Neutrophil (primary cell): ENCODE measurements around the gene UNC13C.

Source experiments
- H3K27ac ChIP-seq: fragments of 200-600 bp; sonication (generic); 2 replicates; pipeline ENCODE4 v1.5.1; 2016; ENCODE audit warnings: mild to moderate bottlenecking, moderate library complexity
- H3K27me3 ChIP-seq: fragments of 200-600 bp; sonication (generic); 2 replicates; pipeline ENCODE4 v1.6.0; 2016; ENCODE audit warnings: mild to moderate bottlenecking
- H3K36me3 ChIP-seq: fragments of 200-600 bp; sonication (generic); 2 replicates; pipeline ENCODE4 v1.5.1; 2017
- H3K4me1 ChIP-seq, 2 experiments: fragments of 200-600 bp in 1 of 2; sonication (generic) in 1 of 2; 1 replicate in 1 of 2; 2 replicates in 1 of 2; pipeline versions ENCODE4 v1.5.1 to v1.6.1; 2013 to 2016; ENCODE audit warnings: low read depth in 1 of 2, low read length in 1 of 2, mild to moderate bottlenecking in 1 of 2, moderate library complexity in 1 of 2; ENCODE audit not compliant: control insufficient read depth in 1 of 2, insufficient read depth in 1 of 2
- H3K4me3 ChIP-seq, 2 experiments: fragments of 200-600 bp in 1 of 2; sonication (generic) in 1 of 2; 1 replicate in 1 of 2; 2 replicates in 1 of 2; pipeline ENCODE4 v1.5.1; 2013 to 2016; ENCODE audit warnings: low read depth in 1 of 2, low read length in 1 of 2, mild to moderate bottlenecking in 1 of 2, moderate library complexity in 1 of 2
- H3K9me3 ChIP-seq: fragments of 200-600 bp; sonication (generic); 2 replicates; pipeline ENCODE4 v1.5.1; 2016
- TF ChIP-seq, protein P1 (sequence below): fragments of 200-600 bp; sonication (generic); IDR thresholded peaks from 2 replicates; pipeline ENCODE4 v1.5.1; 2016; ENCODE audit warnings: antibody characterized with exemption

Gene UNC13C

GRCh38 chr15:54519577-54519976, 541.3 kb downstream of the UNC13C start:
- Histone ChIP-seq H3K4me1 (no peaks in the 10 kb centered on the region), H3K36me3 (no peaks in the 10 kb centered on the region), H3K9me3 (no peaks in the 10 kb centered on the region), H3K4me3 (no peak overlapping the region), H3K27me3 (no peaks in the 10 kb centered on the region), H3K27ac (no peak overlapping the region)
- TF ChIP-seq, protein P1, sequence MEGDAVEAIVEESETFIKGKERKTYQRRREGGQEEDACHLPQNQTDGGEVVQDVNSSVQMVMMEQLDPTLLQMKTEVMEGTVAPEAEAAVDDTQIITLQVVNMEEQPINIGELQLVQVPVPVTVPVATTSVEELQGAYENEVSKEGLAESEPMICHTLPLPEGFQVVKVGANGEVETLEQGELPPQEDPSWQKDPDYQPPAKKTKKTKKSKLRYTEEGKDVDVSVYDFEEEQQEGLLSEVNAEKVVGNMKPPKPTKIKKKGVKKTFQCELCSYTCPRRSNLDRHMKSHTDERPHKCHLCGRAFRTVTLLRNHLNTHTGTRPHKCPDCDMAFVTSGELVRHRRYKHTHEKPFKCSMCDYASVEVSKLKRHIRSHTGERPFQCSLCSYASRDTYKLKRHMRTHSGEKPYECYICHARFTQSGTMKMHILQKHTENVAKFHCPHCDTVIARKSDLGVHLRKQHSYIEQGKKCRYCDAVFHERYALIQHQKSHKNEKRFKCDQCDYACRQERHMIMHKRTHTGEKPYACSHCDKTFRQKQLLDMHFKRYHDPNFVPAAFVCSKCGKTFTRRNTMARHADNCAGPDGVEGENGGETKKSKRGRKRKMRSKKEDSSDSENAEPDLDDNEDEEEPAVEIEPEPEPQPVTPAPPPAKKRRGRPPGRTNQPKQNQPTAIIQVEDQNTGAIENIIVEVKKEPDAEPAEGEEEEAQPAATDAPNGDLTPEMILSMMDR, result no peak

GRCh38 chr15:54520616-54521015, 542.4 kb downstream of the UNC13C start:
- no peak overlapping the region for H3K4me3 ChIP-seq
- H3K9me3 ChIP-seq, result no peaks in the 10 kb centered on the region
- no peaks in the 10 kb centered on the region for H3K4me1 ChIP-seq
- TF ChIP-seq, protein P1, result no peak
- H3K27me3 ChIP-seq, result no peaks in the 10 kb centered on the region
- no peak overlapping the region for H3K27ac ChIP-seq
- no peaks in the 10 kb centered on the region for H3K36me3 ChIP-seq

- H3K4me3 ChIP-seq, result no peak overlapping the region
- no peaks in the 10 kb centered on the region for H3K4me1 ChIP-seq
- no peaks in the 10 kb centered on the region for H3K9me3 ChIP-seq
- TF ChIP-seq, protein P1, result no peak
- H3K27me3 ChIP-seq, result no peaks in the 10 kb centered on the region
- no peaks in the 10 kb centered on the region for H3K36me3 ChIP-seq
- H3K27ac ChIP-seq, result no peak overlapping the region
Observed at GRCh38 chr15:54521206-54521605, 543.0 kb downstream of the UNC13C start.

DNA sequence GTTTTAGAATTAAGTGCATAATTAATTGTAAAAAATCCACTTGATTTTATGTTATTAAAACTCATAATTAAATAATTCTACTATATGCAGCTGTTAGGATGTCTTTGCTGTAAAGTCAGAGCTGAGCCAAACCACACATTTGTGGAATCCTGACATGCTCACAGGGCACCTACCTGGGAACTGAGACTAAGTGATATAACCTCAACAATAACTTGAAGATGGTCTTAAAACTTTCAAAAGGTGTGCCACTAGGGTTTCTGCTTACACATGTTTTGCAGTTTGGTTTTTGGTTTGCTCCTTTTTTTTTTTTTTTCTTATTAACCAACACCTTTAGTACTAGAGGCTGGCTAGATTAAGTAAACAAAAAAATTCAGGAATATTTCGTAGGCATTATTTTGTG, 549.8 kb downstream of the UNC13C start:
- no peaks in the 10 kb centered on the region for H3K9me3 ChIP-seq
- no peak overlapping the region for H3K4me3 ChIP-seq
- no peaks in the 10 kb centered on the region for H3K36me3 ChIP-seq
- no peak overlapping the region for H3K27ac ChIP-seq
- TF ChIP-seq, protein P1, result no peak
- no peaks in the 10 kb centered on the region for H3K27me3 ChIP-seq
- no peaks in the 10 kb centered on the region for H3K4me1 ChIP-seq

DNA sequence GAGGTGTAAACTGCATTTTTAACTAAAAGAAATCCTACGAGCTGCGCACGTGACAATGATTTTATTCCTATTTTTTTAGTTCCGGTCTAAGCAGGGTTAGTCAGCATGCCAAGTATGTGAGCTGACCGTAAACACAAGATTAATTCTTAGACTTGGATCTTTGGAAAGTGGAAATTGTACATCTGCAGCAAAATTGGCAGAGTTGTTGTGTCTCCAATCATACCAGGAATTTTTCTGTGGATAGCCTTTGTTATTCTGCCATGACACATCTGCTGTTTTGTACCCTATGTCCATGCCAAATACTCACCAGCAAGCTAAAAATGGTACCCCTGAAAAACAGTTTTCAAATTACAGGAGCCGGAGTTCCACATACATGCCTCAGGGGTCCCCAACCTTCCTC, 562.5 kb downstream of the UNC13C start:
- Histone ChIP-seq H3K27me3 (no peaks in the 10 kb centered on the region), H3K36me3 (no peaks in the 10 kb centered on the region), H3K27ac (no peak overlapping the region), H3K4me1 (no peaks in the 10 kb centered on the region), H3K9me3 (no peaks in the 10 kb centered on the region), H3K4me3 (no peak overlapping the region)
- TF ChIP-seq, protein P1, result no peak

DNA sequence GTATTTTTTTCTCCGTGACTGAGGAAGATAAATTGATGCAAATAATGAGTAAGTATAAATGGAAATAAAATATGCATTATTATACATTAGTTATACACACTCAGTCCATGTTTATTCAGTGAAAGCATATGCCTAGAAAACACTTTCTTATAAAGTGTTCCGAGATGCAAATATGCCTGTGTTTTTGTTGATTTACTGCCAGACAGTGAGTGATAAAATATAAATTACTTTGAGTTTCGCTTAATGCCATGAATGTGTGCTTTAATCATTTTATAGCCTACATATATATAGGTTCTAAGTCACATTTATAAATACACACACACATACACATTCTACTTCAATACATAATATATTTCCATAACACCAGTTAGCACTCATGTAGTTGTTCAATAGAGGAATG, 569.2 kb downstream of the UNC13C start:
- H3K36me3 ChIP-seq, result no peaks in the 10 kb centered on the region
- H3K4me3 ChIP-seq, result no peak overlapping the region
- H3K9me3 ChIP-seq, result no peaks in the 10 kb centered on the region
- no peaks in the 10 kb centered on the region for H3K4me1 ChIP-seq
- H3K27ac ChIP-seq, result no peak overlapping the region
- TF ChIP-seq, protein P1, result no peak
- no peaks in the 10 kb centered on the region for H3K27me3 ChIP-seq
